Measurements from ENCODE around the gene NT5C2.

DNA sequence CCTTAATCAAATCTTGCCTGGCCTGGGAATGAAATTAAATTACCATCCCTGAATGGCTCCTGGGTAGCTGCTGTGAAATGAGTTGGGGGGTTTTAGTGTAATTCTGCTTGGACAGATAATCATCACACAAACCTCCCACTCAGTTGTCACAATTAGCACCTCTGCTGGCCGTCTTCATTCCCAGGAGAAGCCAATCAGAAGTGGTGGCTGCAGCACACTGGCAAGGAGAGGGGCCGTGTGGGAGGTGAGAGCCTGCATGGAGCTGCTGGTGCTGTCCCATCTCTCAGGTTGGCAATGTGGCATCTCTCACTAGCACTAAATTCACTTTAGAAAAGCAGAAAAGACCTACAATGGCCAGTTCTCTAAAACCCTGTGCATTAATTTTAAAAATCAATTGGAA lies 92.5 kb downstream of the NT5C2 start:
- TF ChIP-seq, protein P1, sequence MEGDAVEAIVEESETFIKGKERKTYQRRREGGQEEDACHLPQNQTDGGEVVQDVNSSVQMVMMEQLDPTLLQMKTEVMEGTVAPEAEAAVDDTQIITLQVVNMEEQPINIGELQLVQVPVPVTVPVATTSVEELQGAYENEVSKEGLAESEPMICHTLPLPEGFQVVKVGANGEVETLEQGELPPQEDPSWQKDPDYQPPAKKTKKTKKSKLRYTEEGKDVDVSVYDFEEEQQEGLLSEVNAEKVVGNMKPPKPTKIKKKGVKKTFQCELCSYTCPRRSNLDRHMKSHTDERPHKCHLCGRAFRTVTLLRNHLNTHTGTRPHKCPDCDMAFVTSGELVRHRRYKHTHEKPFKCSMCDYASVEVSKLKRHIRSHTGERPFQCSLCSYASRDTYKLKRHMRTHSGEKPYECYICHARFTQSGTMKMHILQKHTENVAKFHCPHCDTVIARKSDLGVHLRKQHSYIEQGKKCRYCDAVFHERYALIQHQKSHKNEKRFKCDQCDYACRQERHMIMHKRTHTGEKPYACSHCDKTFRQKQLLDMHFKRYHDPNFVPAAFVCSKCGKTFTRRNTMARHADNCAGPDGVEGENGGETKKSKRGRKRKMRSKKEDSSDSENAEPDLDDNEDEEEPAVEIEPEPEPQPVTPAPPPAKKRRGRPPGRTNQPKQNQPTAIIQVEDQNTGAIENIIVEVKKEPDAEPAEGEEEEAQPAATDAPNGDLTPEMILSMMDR (conservative IDR thresholded peaks at IDR 0.05; ENCODE audit: low read length), result no peak
- TF ChIP-seq EZH2phosphoT487 (IDR thresholded peaks at IDR 0.05; ENCODE audit: borderline replicate concordance), result no peak

Data from Loucy (cell line).